K562 (cell line): Measurements from ENCODE around the gene LBHD2. TPM values are rescaled to one million over a fixed set of nuclear protein-coding genes. Genes with fewer than 3 reads are reported as not detected.

Experiments
- ADNP ChIP-seq: fragments of 200-800 bp; sonication (Bioruptor generic); IDR thresholded peaks from 2 replicates; pipeline ENCODE4 v1.6.1; 2016; ENCODE audit warnings: missing genetic modification characterization, missing compliant biosample characterization
- CBX3 ChIP-seq, 2 experiments: IDR thresholded peaks; 1 replicate in 1 of 2; 2 replicates in 1 of 2; pipeline ENCODE4 v1.6.1; 2012; ENCODE audit warnings: inconsistent platforms in 2 of 2, low read length in 2 of 2, borderline replicate concordance in 1 of 2, control low read depth in 1 of 2
- E2F8 ChIP-seq: fragments of 450-650 bp; IDR thresholded peaks from 2 replicates; pipeline ENCODE4 v1.7.1; 2018; ENCODE audit warnings: mild to moderate bottlenecking, low read depth; ENCODE audit not compliant: partially characterized antibody
- HDAC3 ChIP-seq: fragments of 450-650 bp; IDR thresholded peaks from 2 replicates; pipeline ENCODE4 v1.6.1; 2018; ENCODE audit warnings: borderline replicate concordance, mild to moderate bottlenecking, moderate library complexity; ENCODE audit not compliant: partially characterized antibody
- KDM4B ChIP-seq, 2 experiments: fragments of 450-650 bp in 1 of 2; sonication (generic) in 1 of 2; IDR thresholded peaks; 2 replicates each; pipeline ENCODE4 v1.6.1; 2016 to 2017; ENCODE audit warnings: borderline replicate concordance in 2 of 2, antibody characterized with exemption in 1 of 2, low read depth in 1 of 2, mild to moderate bottlenecking in 1 of 2
- MGA ChIP-seq: fragments of 450-650 bp; IDR thresholded peaks from 2 replicates; pipeline ENCODE4 v1.6.1; 2016; ENCODE audit warnings: mild to moderate bottlenecking, moderate library complexity
- NCOA6 ChIP-seq: fragments of 450-650 bp; IDR thresholded peaks from 2 replicates; pipeline ENCODE4 v1.6.1; 2017; ENCODE audit warnings: mild to moderate bottlenecking
- PTBP1 ChIP-seq: fragments of 200-400 bp; formaldehyde crosslinking; IDR thresholded peaks from 2 replicates; pipeline ENCODE4 v1.6.1; 2017; ENCODE audit warnings: low read depth, low read length
- RBM25 ChIP-seq: fragments of 200-400 bp; formaldehyde crosslinking; IDR thresholded peaks from 2 replicates; pipeline ENCODE4 v1.6.1; 2018; ENCODE audit warnings: low read length, low read depth, moderate library complexity; ENCODE audit not compliant: severe bottlenecking
- SIN3B ChIP-seq: fragments of 450-650 bp; IDR thresholded peaks from 2 replicates; pipeline ENCODE4 v1.6.1; 2017; ENCODE audit warnings: low read depth, mild to moderate bottlenecking, moderate library complexity
- SMARCA5 ChIP-seq: fragments of 450-650 bp; IDR thresholded peaks from 2 replicates; pipeline ENCODE4 v1.6.1; 2016
- ZKSCAN8 ChIP-seq: fragments of 200-800 bp; sonication (Bioruptor generic); IDR thresholded peaks from 2 replicates; pipeline ENCODE4 v1.6.1; 2016; ENCODE audit warnings: missing genetic modification characterization, missing compliant biosample characterization
- polyA plus RNA-seq, 8 experiments: library from polyadenylated mRNA; depleted of rRNA in 4 of 8; stranded (reverse) in 5 of 8; unstranded in 3 of 8; fragments of >200 nt; fragmentation: Nextera tagmentation in 2 of 8; fragmentation: Illumina TruSeq in 1 of 8; extraction: Ambion mirVana in 2 of 8; extraction: Trizol in 1 of 8; gene quantifications; 2 replicates each; pipeline versions ENCODE4 v1.2.1 to v1.2.3, GENCODE V29; 2011 to 2014; ENCODE audit warnings: inconsistent platforms in 1 of 8, missing spikeins in 1 of 8
- total RNA-seq, 7 experiments: library from RNA; depleted of rRNA in 6 of 7; stranded (reverse); fragments of >200 nt in 6 of 7; fragmentation: Illumina TruSeq in 2 of 7; extraction: Trizol in 2 of 7; gene quantifications; 2 replicates each; pipeline versions ENCODE4 v1.2.1 to v1.2.3, GENCODE V29; 2011 to 2021; ENCODE audit warnings: low replicate concordance in 1 of 7

Gene LBHD2
- total and polyA plus RNA-seq, 9 of the 15 experiments (the other 6 are each of a cell fraction or from before 2014, with no cell fraction given): not detected

- TF ChIP-seq MGA (peak; percentile 32; the same call in 1 of the 2 replicates), SIN3B (no peak), PTBP1 (0 out of 2 replicates have a peak, but pooled peaks have one; percentile 29), SMARCA5 (0 out of 2 replicates have a peak, but pooled peaks have one; percentile 72), ADNP (peak; percentile 85), NCOA6 (no peak), ZKSCAN8 (CRISPR knock-in tag) (0 out of 2 replicates have a peak, but pooled peaks have one; percentile 6), HDAC3 (no peak), RBM25 (peak; percentile 76), KDM4B (IDR thresholded peaks at IDR 0.05; ENCODE audit: borderline replicate concordance in 2 of 2, low read depth in 1 of 2) (no peak), CBX3 (IDR thresholded peaks at IDR 0.05; ENCODE audit: borderline replicate concordance in 1 of 2, low read length in 2 of 2) (0 out of 3 replicates have a peak, but pooled peaks of 1 of the 2 experiments have one; percentile 40), E2F8 (no peak)
Measured at GRCh38 chr14:103097994-103098957, 14.3 kb downstream of the LBHD2 start (continued).
